D721Med (cell line): ENCODE results near the gene MADD.

Experiments
- DNase-seq: peaks from one replicate; pipeline ENCODE4 v3.0.0; 2011; ENCODE audit warnings: low spot score; ENCODE audit not compliant: insufficient read length
- FAIRE-seq: peaks from 2 replicates; lab custom pipeline; 2011; peaks lifted over from hg19 to GRCh38; lab: Jason Lieb, UNC
- TF ChIP-seq, protein P1 (sequence below): IDR thresholded peaks from 2 replicates; pipeline ENCODE4 v1.5.1; 2012; ENCODE audit warnings: mild to moderate bottlenecking, control low read depth; ENCODE audit not compliant: insufficient read depth; ENCODE audit errors: missing control alignments

Gene MADD

DNA sequence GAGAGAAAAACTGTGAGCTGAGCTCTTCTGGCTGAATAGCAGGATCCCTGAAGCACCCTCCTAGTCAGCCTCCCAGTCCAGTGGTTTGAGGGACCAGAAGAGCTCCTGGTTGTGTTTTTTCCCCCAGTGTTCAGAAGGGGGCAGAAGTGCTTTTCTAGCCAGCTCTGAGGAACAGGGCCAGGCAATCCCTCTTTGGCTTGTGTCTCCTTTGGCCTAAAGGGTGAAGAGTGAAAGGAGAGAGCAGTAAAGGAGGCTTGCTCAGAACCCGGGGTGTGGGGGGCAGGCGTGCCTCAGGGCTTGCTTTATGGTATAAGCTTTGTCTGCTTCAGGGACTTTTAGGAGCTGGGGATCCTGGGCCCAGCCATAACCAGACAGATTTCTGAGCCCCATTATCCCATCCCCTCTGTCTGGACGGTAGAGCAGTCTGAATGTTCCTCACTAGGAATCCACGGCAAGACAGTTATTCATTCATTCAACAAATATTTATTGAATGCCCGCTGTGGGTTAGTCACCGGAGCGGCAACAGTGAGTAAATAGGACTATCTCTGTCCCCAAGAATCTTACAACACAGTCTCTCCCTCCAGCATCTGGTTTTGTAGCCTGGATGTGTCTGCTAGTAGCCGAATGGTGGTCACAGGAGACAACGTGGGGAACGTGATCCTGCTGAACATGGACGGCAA, 35.8 kb upstream of the MADD start:
- TF ChIP-seq, protein P1, sequence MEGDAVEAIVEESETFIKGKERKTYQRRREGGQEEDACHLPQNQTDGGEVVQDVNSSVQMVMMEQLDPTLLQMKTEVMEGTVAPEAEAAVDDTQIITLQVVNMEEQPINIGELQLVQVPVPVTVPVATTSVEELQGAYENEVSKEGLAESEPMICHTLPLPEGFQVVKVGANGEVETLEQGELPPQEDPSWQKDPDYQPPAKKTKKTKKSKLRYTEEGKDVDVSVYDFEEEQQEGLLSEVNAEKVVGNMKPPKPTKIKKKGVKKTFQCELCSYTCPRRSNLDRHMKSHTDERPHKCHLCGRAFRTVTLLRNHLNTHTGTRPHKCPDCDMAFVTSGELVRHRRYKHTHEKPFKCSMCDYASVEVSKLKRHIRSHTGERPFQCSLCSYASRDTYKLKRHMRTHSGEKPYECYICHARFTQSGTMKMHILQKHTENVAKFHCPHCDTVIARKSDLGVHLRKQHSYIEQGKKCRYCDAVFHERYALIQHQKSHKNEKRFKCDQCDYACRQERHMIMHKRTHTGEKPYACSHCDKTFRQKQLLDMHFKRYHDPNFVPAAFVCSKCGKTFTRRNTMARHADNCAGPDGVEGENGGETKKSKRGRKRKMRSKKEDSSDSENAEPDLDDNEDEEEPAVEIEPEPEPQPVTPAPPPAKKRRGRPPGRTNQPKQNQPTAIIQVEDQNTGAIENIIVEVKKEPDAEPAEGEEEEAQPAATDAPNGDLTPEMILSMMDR: peak; percentile 33
- FAIRE-seq (no peak), DNase-seq (no peak)

DNA sequence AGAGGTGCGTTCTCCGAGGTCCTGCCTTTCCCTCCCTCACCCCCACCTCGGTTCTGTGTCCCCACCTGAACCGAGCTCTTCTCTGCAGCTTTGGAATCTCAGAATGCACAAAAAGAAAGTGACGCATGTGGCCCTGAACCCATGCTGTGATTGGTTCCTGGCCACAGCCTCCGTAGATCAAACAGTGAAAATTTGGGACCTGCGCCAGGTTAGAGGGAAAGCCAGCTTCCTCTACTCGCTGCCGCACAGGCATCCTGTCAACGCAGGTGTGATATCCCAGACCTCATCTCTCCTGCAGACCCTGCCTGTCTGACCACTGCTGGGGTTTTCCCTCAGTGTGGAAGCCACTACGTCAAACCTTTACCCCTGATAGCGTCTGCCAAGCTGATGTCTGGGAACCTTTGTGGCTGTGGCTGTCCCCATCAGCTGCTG, 35.2 kb upstream of the MADD start:
- FAIRE-seq: no peak
- TF ChIP-seq, protein P1: no peak
- DNase-seq: no peak

DNA sequence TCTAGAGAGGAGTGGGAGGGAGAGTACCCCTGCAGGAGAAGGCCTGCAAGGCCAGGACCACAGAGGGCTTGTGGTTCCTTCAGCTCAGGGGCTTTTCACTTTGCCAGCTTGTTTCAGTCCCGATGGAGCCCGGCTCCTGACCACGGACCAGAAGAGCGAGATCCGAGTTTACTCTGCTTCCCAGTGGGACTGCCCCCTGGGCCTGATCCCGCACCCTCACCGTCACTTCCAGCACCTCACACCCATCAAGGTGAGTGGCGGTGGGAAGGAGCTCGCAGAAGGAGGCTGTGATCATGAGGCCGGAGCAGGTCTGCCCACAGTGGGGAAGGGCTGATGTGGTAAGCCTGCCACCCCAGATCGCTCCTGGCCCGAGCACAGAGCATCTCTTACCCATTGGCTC, 34.8 kb upstream of the MADD start:
- FAIRE-seq: no peak
- TF ChIP-seq, protein P1: no peak
- DNase-seq: no peak

DNA sequence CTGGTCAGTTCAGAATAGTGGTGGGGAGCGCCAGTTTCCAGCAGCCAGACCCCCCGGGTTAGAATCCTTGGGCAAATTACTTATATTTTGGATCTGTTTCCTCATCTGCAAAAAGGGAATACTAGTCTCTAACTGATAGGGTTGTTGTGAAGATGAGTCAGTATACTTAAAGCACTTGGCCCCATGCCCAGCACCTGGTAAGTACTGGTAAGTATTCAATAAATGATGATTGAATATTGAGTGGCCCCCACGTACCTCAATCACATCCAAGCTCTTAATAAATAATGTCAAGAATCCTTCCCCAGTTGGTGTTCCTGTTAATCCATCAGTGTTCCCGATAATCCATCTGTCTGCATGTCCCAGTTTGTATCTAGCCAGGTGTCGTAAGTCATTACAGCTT, 33.5 kb upstream of the MADD start:
- TF ChIP-seq, protein P1: no peak
- FAIRE-seq: peak; percentile 86
- DNase-seq: no peak

DNA sequence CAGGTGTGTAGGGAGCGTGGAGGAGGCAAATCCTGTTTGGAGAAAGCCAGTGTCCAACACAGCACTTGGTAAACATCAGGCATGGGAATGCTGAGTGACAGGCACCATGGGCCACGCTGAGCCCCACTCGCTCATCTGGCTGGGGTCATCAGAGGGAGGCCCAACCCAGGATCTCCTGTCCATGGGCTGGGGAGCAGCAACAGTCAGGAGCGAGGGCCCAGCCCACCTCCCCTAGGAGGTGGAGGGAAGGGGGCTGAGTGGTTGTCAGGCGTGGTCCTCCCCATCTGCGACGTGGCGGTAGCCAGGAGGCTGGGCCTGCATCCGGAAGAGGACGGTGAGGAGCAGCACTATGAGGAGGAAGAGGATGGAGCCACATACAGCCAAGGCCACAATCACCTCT, 30.1 kb upstream of the MADD start:
- TF ChIP-seq, protein P1: no peak
- FAIRE-seq (no peak), DNase-seq (no peak)

DNA sequence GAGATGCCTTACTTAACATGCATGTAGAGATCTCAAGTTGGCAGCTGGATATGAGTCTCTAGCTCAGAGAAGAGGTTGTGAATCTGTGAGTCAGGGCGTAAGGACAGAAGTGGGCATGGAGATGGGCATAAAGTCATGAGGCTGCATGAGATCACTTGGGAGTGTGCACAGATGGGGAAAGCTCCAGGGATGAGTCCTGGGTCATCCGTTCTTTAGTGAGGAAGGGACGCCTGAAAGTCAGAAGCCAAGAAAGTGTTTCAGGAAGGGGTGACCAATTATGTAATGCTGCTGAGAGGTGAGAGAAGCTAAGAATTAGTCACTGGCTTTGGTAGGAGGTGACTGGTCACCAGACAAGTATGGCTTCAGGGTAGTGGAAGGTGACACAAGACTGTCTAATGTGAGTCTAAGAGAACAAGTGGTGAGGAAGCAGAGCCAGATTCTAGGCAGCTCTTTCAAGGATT, 28.1 kb upstream of the MADD start:
- TF ChIP-seq, protein P1: no peak
- no peak for FAIRE-seq

DNA sequence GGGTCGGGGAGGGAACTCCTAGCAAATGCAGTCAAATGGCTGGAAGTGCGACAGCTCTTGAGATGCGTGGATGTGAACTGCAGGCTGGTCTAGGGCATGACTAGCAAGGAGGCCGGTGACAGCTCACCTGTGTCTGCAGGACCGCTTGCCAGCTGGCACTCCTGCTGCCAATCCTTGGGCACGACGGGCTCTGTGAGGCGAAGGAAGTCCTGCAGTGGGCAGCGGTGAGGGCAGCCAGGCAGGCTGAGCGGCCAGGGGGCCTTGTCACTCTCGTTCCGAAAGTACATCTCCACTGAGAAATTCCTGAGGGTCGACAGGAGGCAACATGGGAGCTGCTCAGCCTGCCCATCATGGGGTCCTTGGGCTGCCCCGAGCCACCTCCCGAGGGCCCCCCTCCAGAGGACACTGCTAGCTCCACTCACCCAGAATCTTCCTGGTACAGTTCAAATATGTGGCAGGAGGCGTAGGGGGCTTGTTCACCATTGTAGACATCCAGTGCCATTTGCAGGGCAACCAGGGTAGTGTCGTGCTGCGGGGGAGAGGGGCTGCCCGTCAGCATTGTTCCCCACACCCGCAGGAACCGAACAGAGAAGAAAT, 27.2 kb upstream of the MADD start:
- TF ChIP-seq, protein P1: no peak
- no peak for FAIRE-seq
- DNase-seq: no peak

More for the DNA sequence above, 28.1 kb upstream of the MADD start:
- no peak for DNase-seq
